Measurements from ENCODE around the gene SPTBN2.

The SPTBN2 gene

GRCh38 chr11:66701432-66702240 lies 27.4 kb downstream of the SPTBN2 start:
- DNase-seq (ENCODE audit: low spot score): peak; percentile 100

- DNase-seq (ENCODE audit: low spot score): no peak
These were observed 28.3 kb downstream of the SPTBN2 start for GRCh38 chr11:66700742-66701141.

GRCh38 chr11:66700337-66700736 lies 28.7 kb downstream of the SPTBN2 start:
- no peak for DNase-seq (ENCODE audit: low spot score)

GRCh38 chr11:66698491-66698890 lies 30.5 kb downstream of the SPTBN2 start:
- DNase-seq (ENCODE audit: low spot score): no peak

GRCh38 chr11:66697988-66698387 lies 31.0 kb downstream of the SPTBN2 start:
- no peak for DNase-seq (ENCODE audit: low spot score)

- no peak for DNase-seq (ENCODE audit: low spot score)
These were observed 32.9 kb downstream of the SPTBN2 start for GRCh38 chr11:66696146-66696545.

- DNase-seq (ENCODE audit: low spot score): peak; percentile 100
These were observed 34.2 kb downstream of the SPTBN2 start for GRCh38 chr11:66694732-66695207.

GRCh38 chr11:66694056-66694410 lies 35.0 kb downstream of the SPTBN2 start:
- DNase-seq (ENCODE audit: low spot score): no peak

GRCh38 chr11:66693356-66694055 lies 35.5 kb downstream of the SPTBN2 start:
- DNase-seq (ENCODE audit: low spot score): no peak

- no peak for DNase-seq (ENCODE audit: low spot score)
These were observed 36.1 kb downstream of the SPTBN2 start for GRCh38 chr11:66692871-66693331.

GRCh38 chr11:66692446-66692845 lies 36.6 kb downstream of the SPTBN2 start:
- no peak for DNase-seq (ENCODE audit: low spot score)

- DNase-seq (ENCODE audit: low spot score): no peak
These were observed 37.6 kb downstream of the SPTBN2 start for GRCh38 chr11:66691311-66691980.

GRCh38 chr11:66689661-66690590 lies 39.1 kb downstream of the SPTBN2 start:
- no peak for DNase-seq (ENCODE audit: low spot score)

- DNase-seq (ENCODE audit: low spot score): peak; percentile 37
These were observed 40.2 kb downstream of the SPTBN2 start for GRCh38 chr11:66688561-66689534.

- peak; percentile 57 for DNase-seq (ENCODE audit: low spot score)
These were observed 41.2 kb downstream of the SPTBN2 start for GRCh38 chr11:66687831-66688281.

GRCh38 chr11:66686801-66687750 lies 41.9 kb downstream of the SPTBN2 start:
- peak; percentile 45 for DNase-seq (ENCODE audit: low spot score)

GRCh38 chr11:66686100-66686785 lies 42.8 kb downstream of the SPTBN2 start:
- peak; percentile 55 for DNase-seq (ENCODE audit: low spot score)

All from HuH-7 (cell line).